HepG2 (cell line): ENCODE results near the gene TECTA. TPM values are rescaled to one million over a fixed set of nuclear protein-coding genes. Genes with fewer than 3 reads are reported as not detected.

Source experiments
- ASH2L ChIP-seq: fragments of 300-600, 200-600 bp; sonication (generic); IDR thresholded peaks from 2 replicates; pipeline ENCODE4 v1.7.0; 2017; ENCODE audit warnings: low read depth, mild to moderate bottlenecking, moderate library complexity, mixed read lengths, low read length; ENCODE audit not compliant: insufficient read length
- ATF4 ChIP-seq, 2 experiments: fragments of 450-650 bp in 1 of 2; sonication (generic) in 1 of 2; formaldehyde crosslinking; IDR thresholded peaks; 2 replicates each; pipeline versions ENCODE4 v1.5.0 to v1.8.0; 2020 to 2022; ENCODE audit warnings: mild to moderate bottlenecking in 1 of 2, missing genetic modification reagents in 1 of 2
- ERF ChIP-seq: IDR thresholded peaks from 2 replicates; pipeline ENCODE4 v1.6.1; 2018; ENCODE audit warnings: missing biosample characterization, missing genetic modification reagents
- FOXO1 ChIP-seq: sonication (generic); formaldehyde crosslinking; IDR thresholded peaks from 2 replicates; pipeline ENCODE4 v1.4.0; 2020; ENCODE audit warnings: missing genetic modification reagents
- GPBP1L1 ChIP-seq: sonication (generic); formaldehyde crosslinking; IDR thresholded peaks from 2 replicates; pipeline ENCODE4 v1.5.0; 2020; ENCODE audit warnings: mild to moderate bottlenecking, missing genetic modification reagents
- LCORL ChIP-seq, 2 experiments: fragments of 450-650 bp in 1 of 2; sonication (generic) in 1 of 2; formaldehyde crosslinking in 1 of 2; IDR thresholded peaks; 2 replicates each; pipeline versions ENCODE4 v1.5.0 to v1.6.1; 2017 to 2020; ENCODE audit warnings: antibody characterized with exemption in 1 of 2, missing genetic modification reagents in 1 of 2
- NFIC ChIP-seq: IDR thresholded peaks from 2 replicates; pipeline ENCODE4 v1.6.1; 2012; ENCODE audit warnings: mild to moderate bottlenecking, low read length, inconsistent platforms
- NFYB ChIP-seq: sonication (generic); formaldehyde crosslinking; IDR thresholded peaks from 2 replicates; pipeline ENCODE4 v1.4.0; 2020; ENCODE audit warnings: missing genetic modification reagents
- PPARG ChIP-seq: conservative IDR thresholded peaks from 2 replicates; pipeline ENCODE4 v1.6.1; 2016; ENCODE audit warnings: missing biosample characterization, missing genetic modification reagents
- RERE ChIP-seq: IDR thresholded peaks from 2 replicates; pipeline ENCODE4 v1.6.1; 2016; ENCODE audit warnings: low read depth, missing genetic modification reagents, missing compliant biosample characterization
- SAFB2 ChIP-seq: sonication (generic); formaldehyde crosslinking; IDR thresholded peaks from 2 replicates; pipeline ENCODE4 v1.5.1; 2020; ENCODE audit warnings: missing genetic modification reagents, low read depth, mild to moderate bottlenecking, borderline replicate concordance
- SIX4 ChIP-seq: sonication (generic); formaldehyde crosslinking; IDR thresholded peaks from 2 replicates; pipeline ENCODE4 v1.4.0; 2020; ENCODE audit warnings: missing genetic modification reagents
- SMAD3 ChIP-seq: sonication (generic); formaldehyde crosslinking; IDR thresholded peaks from 2 replicates; pipeline ENCODE4 v1.4.0; 2020; ENCODE audit warnings: missing genetic modification reagents
- SOX6 ChIP-seq, 2 experiments: fragments of 450-650 bp in 1 of 2; sonication (generic) in 1 of 2; formaldehyde crosslinking in 1 of 2; IDR thresholded peaks; 2 replicates each; pipeline versions ENCODE4 v1.4.0 to v1.6.1; 2017 to 2020; ENCODE audit warnings: antibody characterized with exemption in 1 of 2, mild to moderate bottlenecking in 1 of 2, missing genetic modification reagents in 1 of 2
- TCF7 ChIP-seq: sonication (generic); IDR thresholded peaks from 2 replicates; pipeline ENCODE4 v1.6.1; 2016; ENCODE audit warnings: antibody characterized with exemption, low read depth
- XRCC5 ChIP-seq: fragments of 200-400 bp; formaldehyde crosslinking; optimal IDR thresholded peaks from 2 replicates; pipeline ENCODE3; 2017; ENCODE audit warnings: mild to moderate bottlenecking, low read length
- ZNF292 ChIP-seq: sonication (generic); formaldehyde crosslinking; IDR thresholded peaks from 2 replicates; pipeline ENCODE4 v1.8.1; 2022; ENCODE audit warnings: mild to moderate bottlenecking, low read depth, missing genetic modification reagents, borderline replicate concordance
- ZNF552 ChIP-seq: sonication (generic); formaldehyde crosslinking; IDR thresholded peaks from 2 replicates; pipeline ENCODE4 v1.9.0; 2022; ENCODE audit warnings: missing genetic modification reagents, mild to moderate bottlenecking, borderline replicate concordance
- ZNF577 ChIP-seq: sonication (generic); formaldehyde crosslinking; IDR thresholded peaks from 2 replicates; pipeline ENCODE4 v1.4.0; 2020; ENCODE audit warnings: mild to moderate bottlenecking, low read depth, missing genetic modification reagents, borderline replicate concordance
- ZSCAN12 ChIP-seq: sonication (generic); formaldehyde crosslinking; IDR thresholded peaks from 2 replicates; pipeline ENCODE4 v1.9.0; 2021; ENCODE audit warnings: mild to moderate bottlenecking, missing genetic modification reagents
- ZZZ3 ChIP-seq: sonication (generic); formaldehyde crosslinking; IDR thresholded peaks from 2 replicates; pipeline ENCODE4 v1.4.0; 2020; ENCODE audit warnings: missing genetic modification reagents, mild to moderate bottlenecking, borderline replicate concordance
- polyA plus RNA-seq, 8 experiments: library from polyadenylated mRNA; depleted of rRNA in 3 of 8; stranded (reverse) in 7 of 8; unstranded in 1 of 8; fragments of >200 nt; fragmentation: Illumina TruSeq in 4 of 8; extraction: Trizol in 4 of 8; gene quantifications; 2 replicates each; pipeline versions ENCODE4 v1.2.1 to v1.2.3, GENCODE V29; 2011 to 2016; ENCODE audit warnings: low read depth in 4 of 8, missing spikeins in 1 of 8, mixed read lengths in 1 of 8; ENCODE audit not compliant: insufficient read depth in 1 of 8
- total RNA-seq, 5 experiments: library from RNA; depleted of rRNA; stranded (reverse); fragments of >200 nt; fragmentation: Illumina TruSeq; extraction: Trizol; gene quantifications; 2 replicates each; pipeline ENCODE4 v1.2.3, GENCODE V29; 2016; ENCODE audit warnings: low read depth in 1 of 5

Gene TECTA
- total and polyA plus RNA-seq, 2 of the 13 experiments (the other 11 are each of a cell fraction or from before 2014, with no cell fraction given), result 0.04 to 0.17 TPM

GRCh38 chr11:121067453-121067852 is 33.6 kb upstream of the TECTA start (continued):
- TF ChIP-seq SAFB2 (CRISPR knock-in tag), result no peak
- no peak for TF ChIP-seq ZSCAN12 (CRISPR knock-in tag)
- TF ChIP-seq SIX4 (CRISPR knock-in tag), result peak; percentile 99
- TF ChIP-seq GPBP1L1, result no peak
- TF ChIP-seq ZZZ3 (CRISPR knock-in tag), result no peak
- TF ChIP-seq NFYB (CRISPR knock-in tag), result peak; percentile 50
- peak; percentile 87 for TF ChIP-seq NFIC
- 0 out of 4 replicates have a peak, but pooled peaks of 1 of the 2 experiments have one; percentile 54 for TF ChIP-seq ATF4 (CRISPR knock-in tag; IDR thresholded peaks at IDR 0.05)
- TF ChIP-seq ZNF292, result 0 out of 2 replicates have a peak, but pooled peaks have one; percentile 26
- no peak for TF ChIP-seq SOX6 (IDR thresholded peaks at IDR 0.05)
- peak; percentile 94 for TF ChIP-seq SOX6 (CRISPR knock-in tag; IDR thresholded peaks at IDR 0.05)
- TF ChIP-seq XRCC5, result no peak
- 0 out of 2 replicates have a peak, but pooled peaks have one; percentile 27 for TF ChIP-seq SMAD3 (CRISPR knock-in tag)
- TF ChIP-seq ZNF552 (CRISPR knock-in tag), result no peak
- TF ChIP-seq ERF, result peak; percentile 46; the same call in 1 of the 2 replicates
- TF ChIP-seq ASH2L, result peak; percentile 66
- peak; percentile 82 for TF ChIP-seq FOXO1 (CRISPR knock-in tag)
- no peak for TF ChIP-seq ZNF577 (CRISPR knock-in tag)
- TF ChIP-seq TCF7, result peak; percentile 61
- no peak for TF ChIP-seq LCORL (IDR thresholded peaks at IDR 0.05)
- no peak for TF ChIP-seq LCORL (CRISPR knock-in tag; IDR thresholded peaks at IDR 0.05)
- peak; percentile 59; the same call in 1 of the 2 replicates for TF ChIP-seq RERE
- peak; percentile 71; the same call in 1 of the 2 replicates for TF ChIP-seq PPARG (CRISPR knock-in tag)
